Testis (tissue), 3 donors: Measurements from ENCODE around the gene TRIOBP. TPM values are rescaled to one million over a fixed set of nuclear protein-coding genes. Genes with fewer than 3 reads are reported as not detected.

Experiments
- DNase-seq: peaks from one replicate; pipeline ENCODE4 v3.0.0-alpha.2; 2019
- H3K27ac ChIP-seq, 2 donors: fragments of 200-600 bp; sonication (generic); one replicate each; pipeline ENCODE4 v1.5.1; 2019
- H3K27me3 ChIP-seq: fragments of 200-600 bp; sonication (generic); one replicate; pipeline ENCODE4 v1.5.1; 2019
- H3K36me3 ChIP-seq: fragments of 200-600 bp; sonication (generic); one replicate; pipeline ENCODE4 v1.5.1; 2017; ENCODE audit warnings: low read depth; ENCODE audit errors: missing control alignments
- H3K4me1 ChIP-seq: fragments of 200-600 bp; sonication (generic); one replicate; pipeline ENCODE4 v1.5.1; 2019
- H3K4me3 ChIP-seq, 2 donors: fragments of 200-600 bp; sonication (generic); one replicate each; pipeline ENCODE4 v1.5.1; 2017 to 2019
- H3K9me3 ChIP-seq: fragments of 200-600 bp; sonication (generic); one replicate; pipeline ENCODE4 v1.5.1; 2017
- POLR2A ChIP-seq: fragments of 450-650 bp; IDR thresholded peaks from one replicate; pipeline ENCODE4 v1.6.1; 2017; ENCODE audit warnings: antibody characterized with exemption, mild to moderate bottlenecking, moderate library complexity
- WGBS, 2 donors: methylation state at CpG; one replicate each; pipeline ENCODE4 v1.1.5; 2018; 5-methylcytosine and 5-hydroxymethylcytosine counted together
- intact Hi-C: fragments of 100-400 bp; cut with DNase I; formaldehyde crosslinking; loops from one replicate; pipeline ENCODE4 v1.15.1; 2023; ENCODE audit warnings: low total_unique reads
- polyA plus RNA-seq: library from polyadenylated mRNA; stranded (reverse); fragments of 350-450 nt; fragmentation: Illumina TruSeq; extraction: RNeasy Lipid Tissue Mini Kit (QIAGEN cat#74804); gene quantifications from one replicate; pipeline ENCODE4 v1.2.3, GENCODE V29; 2014; ENCODE audit warnings: low read depth, low replicate concordance; ENCODE audit not compliant: insufficient read depth
- total RNA-seq, 2 donors: library from RNA; depleted of rRNA; stranded (reverse); fragments of >200 nt; gene quantifications; one replicate each; pipeline ENCODE4 v1.2.3, GENCODE V29; 2016
- TF ChIP-seq, protein P1 (sequence below), 3 experiments: fragments of 450-650 bp in 2 of 3; fragments of 200-600 bp in 1 of 3; sonication (generic) in 1 of 3; IDR thresholded peaks; one replicate each; pipeline ENCODE4 v1.5.1; 2016 to 2019; ENCODE audit warnings: antibody characterized with exemption in 3 of 3, mild to moderate bottlenecking in 2 of 3, moderate library complexity in 1 of 3

TRIOBP gene
- total and polyA plus RNA-seq, 3 donors from 2014 or later: 52.9 to 80.2 (median 74.0) TPM

DNA sequence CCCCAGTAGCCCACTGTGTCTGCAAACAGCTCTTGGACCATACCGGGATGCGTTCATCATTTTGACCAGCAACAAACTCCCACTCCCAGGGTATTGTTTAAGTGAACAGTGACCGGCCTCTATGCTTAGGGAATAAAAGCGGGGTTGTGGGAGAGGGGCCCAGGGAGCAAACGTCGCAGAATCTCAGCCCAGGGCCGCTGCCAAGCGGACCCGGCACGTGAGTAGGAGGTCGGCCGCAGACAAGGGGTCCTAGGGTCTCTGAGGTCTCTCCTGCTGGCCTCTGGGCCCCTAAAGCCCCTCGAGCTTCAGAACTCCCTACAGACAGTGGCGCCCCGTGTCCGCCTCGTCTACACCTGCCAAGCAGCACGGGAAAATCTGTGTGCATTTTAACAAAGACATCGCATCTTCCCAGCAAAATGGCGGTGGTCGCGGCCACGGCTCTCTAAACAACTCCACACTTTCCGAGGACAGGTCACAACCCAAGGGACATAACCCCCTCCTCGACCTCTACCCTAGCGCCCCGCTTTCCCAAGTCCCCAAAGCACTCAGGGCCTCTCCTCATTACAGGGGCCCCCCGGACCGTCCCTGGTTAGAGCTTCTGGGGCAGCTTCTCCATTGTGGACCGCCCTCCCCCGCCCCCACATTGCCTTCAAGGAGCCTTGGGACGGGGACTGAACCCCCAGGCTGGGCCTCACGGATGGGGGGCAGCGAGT, 106.9 kb downstream of the TRIOBP start:
- Histone ChIP-seq H3K27me3 (no peaks in the 10 kb centered on the region), H3K4me1 (peaks cover 42% of the 10 kb centered on the region), H3K4me3 (peak overlapping the region; percentile 62 to 64), H3K27ac (peak overlapping the region; percentile 83 to 95), H3K36me3 (no peaks in the 10 kb centered on the region), H3K9me3 (no peaks in the 10 kb centered on the region)
- DNase-seq: peak; percentile 34
- WGBS, 2 donors: 41 to 45% methylated on average over 21 to 34 of the region's 34 CpGs
- no peak for TF ChIP-seq POLR2A
- intact Hi-C loops: no loop called here

DNA sequence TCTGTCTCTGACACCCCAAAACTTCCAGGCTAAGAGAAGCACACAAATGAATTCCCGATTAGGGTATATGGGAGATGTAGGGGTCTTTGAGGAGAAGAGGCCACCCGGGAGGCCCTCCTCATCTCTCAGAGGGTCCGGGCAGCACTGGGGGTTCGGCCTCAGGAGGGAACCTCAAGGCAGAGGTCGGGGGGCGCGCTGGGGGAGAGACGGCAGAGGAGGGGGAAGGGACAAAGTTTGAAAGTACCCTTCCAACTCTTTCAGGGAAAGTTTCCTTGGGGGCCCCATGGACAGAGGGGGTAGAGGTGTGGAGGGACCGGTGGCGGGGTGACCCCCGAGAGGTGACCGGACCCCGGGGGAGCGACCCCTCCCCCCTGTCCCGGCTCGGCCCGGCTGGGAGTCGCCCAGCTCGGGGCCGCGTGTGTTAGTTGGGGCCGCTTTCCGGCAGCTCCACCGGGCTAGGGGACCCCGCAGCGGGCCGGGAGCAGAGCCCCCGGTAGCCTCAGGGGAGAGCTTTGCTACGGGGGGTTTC, 107.6 kb downstream of the TRIOBP start:
- intact Hi-C loops: no loop called here

DNA sequence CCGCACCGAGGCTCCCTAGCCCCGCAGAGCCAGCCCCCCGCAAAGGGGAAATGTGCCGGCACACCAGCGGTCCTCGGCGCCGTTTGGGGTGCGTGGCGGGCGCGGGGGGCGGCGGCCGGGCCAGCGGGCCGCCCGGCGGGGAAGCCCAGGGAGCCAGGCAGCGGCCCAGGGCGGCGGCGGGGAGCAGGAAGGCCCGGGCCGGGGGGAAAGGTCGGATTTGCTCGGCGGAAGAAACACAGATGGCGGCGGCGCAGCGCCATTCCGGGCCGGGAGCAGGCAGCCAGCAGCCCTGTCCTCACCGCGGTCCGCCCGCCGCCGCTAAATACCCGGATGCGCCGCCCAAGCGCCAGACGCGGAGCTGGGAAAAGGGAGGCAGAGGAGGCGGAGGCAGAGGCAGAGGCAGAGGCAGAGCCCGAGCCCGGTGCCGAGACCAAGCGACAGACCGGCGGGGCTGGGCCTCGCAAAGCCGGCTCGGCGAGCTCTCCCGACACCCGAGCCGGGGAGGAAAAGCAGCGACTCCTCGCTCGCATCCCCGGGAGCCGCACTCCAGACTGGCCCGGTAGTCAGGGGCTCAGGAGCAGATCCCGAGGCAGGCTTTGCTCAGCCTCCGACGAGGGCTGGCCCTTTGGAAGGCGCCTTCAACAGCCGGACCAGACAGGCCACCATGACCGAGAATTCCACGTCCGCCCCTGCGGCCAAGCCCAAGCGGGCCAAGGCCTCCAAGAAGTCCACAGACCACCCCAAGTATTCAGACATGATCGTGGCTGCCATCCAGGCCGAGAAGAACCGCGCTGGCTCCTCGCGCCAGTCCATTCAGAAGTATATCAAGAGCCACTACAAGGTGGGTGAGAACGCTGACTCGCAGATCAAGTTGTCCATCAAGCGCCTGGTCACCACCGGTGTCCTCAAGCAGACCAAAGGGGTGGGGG, 108.3 kb downstream of the TRIOBP start:
- peak; percentile 53 for TF ChIP-seq POLR2A
- TF ChIP-seq, protein P1, sequence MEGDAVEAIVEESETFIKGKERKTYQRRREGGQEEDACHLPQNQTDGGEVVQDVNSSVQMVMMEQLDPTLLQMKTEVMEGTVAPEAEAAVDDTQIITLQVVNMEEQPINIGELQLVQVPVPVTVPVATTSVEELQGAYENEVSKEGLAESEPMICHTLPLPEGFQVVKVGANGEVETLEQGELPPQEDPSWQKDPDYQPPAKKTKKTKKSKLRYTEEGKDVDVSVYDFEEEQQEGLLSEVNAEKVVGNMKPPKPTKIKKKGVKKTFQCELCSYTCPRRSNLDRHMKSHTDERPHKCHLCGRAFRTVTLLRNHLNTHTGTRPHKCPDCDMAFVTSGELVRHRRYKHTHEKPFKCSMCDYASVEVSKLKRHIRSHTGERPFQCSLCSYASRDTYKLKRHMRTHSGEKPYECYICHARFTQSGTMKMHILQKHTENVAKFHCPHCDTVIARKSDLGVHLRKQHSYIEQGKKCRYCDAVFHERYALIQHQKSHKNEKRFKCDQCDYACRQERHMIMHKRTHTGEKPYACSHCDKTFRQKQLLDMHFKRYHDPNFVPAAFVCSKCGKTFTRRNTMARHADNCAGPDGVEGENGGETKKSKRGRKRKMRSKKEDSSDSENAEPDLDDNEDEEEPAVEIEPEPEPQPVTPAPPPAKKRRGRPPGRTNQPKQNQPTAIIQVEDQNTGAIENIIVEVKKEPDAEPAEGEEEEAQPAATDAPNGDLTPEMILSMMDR (IDR thresholded peaks at IDR 0.05): no peak
- H3K4me3 ChIP-seq: peak overlapping the region; percentile 62 to 64
- intact Hi-C loops: no loop called here
- no peaks in the 10 kb centered on the region for H3K27me3 ChIP-seq
- peaks cover 46% of the 10 kb centered on the region for H3K4me1 ChIP-seq
- peak overlapping the region; percentile 83 to 95 for H3K27ac ChIP-seq
- peak; percentile 92 for DNase-seq
- H3K36me3 ChIP-seq: no peaks in the 10 kb centered on the region
- H3K9me3 ChIP-seq: no peaks in the 10 kb centered on the region
- WGBS, 2 donors: 1% methylated on average over 16 to 51 of the region's 87 CpGs

More for the DNA sequence above, 107.6 kb downstream of the TRIOBP start:
- H3K4me1 ChIP-seq: peaks cover 46% of the 10 kb centered on the region
- H3K27ac ChIP-seq: peak overlapping the region; percentile 83 to 95
- WGBS, 2 donors: 4 to 6% methylated on average over 11 to 24 of the region's 29 CpGs
- DNase-seq: no peak
- peak overlapping the region; percentile 62 to 64 for H3K4me3 ChIP-seq
- no peaks in the 10 kb centered on the region for H3K9me3 ChIP-seq
- H3K36me3 ChIP-seq: no peaks in the 10 kb centered on the region
- no peaks in the 10 kb centered on the region for H3K27me3 ChIP-seq
- no peak for TF ChIP-seq POLR2A
- TF ChIP-seq, protein P1 (IDR thresholded peaks at IDR 0.05): no peak

DNA sequence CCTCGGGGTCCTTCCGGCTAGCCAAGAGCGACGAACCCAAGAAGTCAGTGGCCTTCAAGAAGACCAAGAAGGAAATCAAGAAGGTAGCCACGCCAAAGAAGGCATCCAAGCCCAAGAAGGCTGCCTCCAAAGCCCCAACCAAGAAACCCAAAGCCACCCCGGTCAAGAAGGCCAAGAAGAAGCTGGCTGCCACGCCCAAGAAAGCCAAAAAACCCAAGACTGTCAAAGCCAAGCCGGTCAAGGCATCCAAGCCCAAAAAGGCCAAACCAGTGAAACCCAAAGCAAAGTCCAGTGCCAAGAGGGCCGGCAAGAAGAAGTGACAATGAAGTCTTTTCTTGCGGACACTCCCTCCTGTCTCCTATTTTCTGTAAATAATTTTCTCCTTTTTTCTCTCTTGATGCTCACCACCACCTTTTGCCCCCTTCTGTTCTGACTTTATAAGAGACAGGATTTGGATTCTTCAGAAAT, 109.0 kb downstream of the TRIOBP start:
- intact Hi-C loops: no loop called here
- Histone ChIP-seq H3K9me3 (no peaks in the 10 kb centered on the region), H3K36me3 (no peaks in the 10 kb centered on the region), H3K27ac (peak overlapping the region; percentile 48 to 95), H3K27me3 (no peaks in the 10 kb centered on the region), H3K4me3 (peak overlapping the region; percentile 62 to 64), H3K4me1 (peaks cover 46% of the 10 kb centered on the region)
- 7 to 16% methylated on average over 10 of the region's 10 CpGs for WGBS, 2 donors
- no peak for DNase-seq
- TF ChIP-seq, protein P1 (IDR thresholded peaks at IDR 0.05): no peak
